NCI-H2107 (cell line): Measurements from ENCODE around the gene RNU4-1.

Experiments
- DNase-seq: peaks from one replicate; lab custom pipeline; 2025; lab: John Stamatoyannopoulos, UW

Gene RNU4-1

DNA sequence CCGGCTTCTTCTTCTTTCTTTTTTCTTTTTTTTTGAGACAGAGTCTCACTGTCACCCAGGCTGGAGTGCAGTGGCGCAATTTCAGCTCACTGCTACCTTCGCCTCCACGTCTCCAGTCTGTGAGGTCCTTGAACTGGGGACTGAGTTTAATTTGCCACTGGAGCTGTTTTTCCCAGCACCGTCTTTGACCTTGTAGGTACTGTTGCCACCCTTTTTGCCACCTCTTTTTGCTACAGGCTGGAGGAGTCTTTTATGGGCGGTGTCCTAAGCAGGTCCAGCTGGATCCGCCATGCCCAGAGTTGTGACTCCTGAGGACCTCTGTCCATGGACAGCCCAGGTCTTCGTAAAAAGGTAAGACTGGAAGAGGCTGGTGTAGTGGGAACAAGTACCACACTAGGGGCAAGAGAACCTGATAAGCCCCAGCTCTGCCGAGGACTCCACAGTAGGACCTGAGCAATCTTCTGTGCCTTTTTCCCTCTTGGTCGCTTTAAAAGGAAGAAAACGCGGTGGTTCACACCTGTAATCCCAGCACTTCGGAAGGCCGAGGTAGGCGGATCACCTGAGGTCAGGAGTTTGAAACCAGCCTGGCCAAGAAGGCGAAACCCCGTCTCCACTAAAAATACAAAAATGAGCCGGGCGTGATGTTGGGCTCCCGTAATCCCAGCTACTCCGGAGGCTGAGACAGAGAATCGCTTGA lies 2.3 kb downstream of the RNU4-1 start:
- DNase-seq = no peak

- DNase-seq = no peak
Measured at GRCh38 chr12:120287491-120287890, 5.5 kb downstream of the RNU4-1 start.

DNA sequence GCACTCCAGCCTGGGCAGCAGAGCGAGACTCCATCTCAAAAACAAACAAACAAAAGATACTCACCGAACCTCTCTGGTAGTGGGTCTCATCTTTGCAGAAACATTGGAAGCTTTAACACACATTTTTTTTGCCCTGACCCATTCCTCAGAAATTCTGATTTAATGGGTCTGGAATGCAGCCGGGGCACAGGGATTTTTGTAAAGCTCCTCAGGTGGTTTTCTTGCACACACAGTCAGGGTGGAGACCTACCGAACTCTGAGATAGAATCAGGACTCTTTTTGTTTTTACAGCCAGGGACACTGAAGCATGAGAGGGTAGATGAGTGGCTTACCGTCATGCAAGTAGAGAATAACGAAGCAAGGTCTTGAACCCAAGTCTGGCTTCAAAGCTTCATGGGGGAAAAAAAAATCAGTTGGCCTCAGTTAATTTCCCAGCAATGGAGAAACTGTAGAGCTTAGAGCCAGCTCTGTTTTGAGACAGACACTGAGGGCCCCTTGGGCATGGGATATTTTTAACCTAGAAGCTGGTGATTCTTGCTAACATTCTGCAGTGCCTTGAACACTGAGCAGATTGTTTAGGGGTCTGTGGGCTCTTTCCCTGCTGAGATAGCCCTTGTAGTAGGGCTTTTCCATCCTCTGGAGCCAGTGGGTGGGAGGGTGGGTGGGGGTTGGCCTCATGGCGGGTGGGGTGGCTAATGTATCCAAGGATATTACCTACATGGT lies 6.1 kb downstream of the RNU4-1 start:
- no peak for DNase-seq

GRCh38 chr12:120284381-120284780 lies 8.7 kb downstream of the RNU4-1 start:
- no peak for DNase-seq

DNA sequence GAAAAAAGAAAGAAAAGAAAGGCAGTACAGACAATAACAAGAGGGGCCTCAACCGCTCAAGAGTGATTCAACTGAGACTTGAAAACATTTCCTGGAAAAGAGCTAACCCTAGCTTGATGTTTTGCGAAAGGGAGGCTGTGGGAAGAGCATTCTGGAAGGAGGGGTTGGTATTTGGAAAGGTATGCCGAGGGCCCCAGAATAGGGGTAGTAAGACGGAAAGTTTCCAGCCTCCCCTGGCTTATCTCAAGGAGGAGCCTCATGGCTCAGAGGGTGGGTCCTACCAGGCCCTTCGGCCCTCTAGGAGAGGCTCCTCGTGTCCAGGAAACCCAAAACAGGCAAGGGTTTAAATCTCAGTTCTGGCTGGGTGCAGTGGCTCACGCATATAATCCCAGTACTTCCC lies 9.7 kb downstream of the RNU4-1 start:
- no peak for DNase-seq

DNA sequence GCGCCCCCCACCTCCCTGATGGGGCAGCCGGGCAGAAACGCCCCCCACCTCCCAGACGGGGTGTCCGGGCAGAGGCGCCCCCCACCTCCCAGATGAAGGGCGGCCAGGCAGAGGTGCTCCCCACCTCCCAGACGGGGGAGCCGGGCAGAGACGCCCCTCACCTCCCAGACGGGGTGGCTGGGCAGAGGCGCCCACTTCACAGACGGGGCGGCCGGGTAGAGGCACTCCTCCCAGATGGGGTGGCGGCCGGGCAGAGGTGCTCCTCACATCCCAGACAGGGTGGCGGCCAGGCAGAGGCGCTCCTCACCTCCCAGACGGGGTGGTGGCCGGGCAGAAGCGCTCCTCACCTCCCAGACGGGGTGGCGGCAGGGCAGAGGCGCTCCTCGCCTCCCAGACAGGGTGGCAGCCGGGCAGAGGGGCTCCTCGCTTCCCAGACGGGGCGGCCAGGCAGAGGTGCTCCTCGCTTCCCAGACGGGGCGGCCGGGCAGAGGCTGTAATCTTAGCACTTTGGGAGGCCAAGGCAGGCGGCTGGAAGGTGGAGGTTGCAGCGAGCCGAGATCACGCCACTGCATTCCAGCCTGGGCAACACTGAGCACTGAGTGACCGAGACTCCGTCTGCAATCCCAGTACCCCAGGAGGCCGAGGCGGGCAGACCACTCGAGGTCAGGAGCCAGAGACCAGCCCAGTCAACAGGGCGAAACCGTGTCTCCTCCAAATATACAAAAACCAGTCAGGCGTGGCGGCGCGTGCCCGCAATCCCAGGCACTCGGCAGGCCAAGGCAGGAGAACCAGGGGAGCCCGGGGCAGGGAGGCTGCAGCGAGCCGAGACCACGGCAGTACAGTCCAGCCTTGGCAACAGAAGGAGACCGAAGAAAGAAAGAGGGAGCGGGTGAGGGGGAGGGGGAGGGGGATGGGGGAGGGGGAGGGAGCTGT lies 14.6 kb downstream of the RNU4-1 start:
- no peak for DNase-seq

- DNase-seq = no peak
Measured at GRCh38 chr12:120276734-120277133, 16.3 kb downstream of the RNU4-1 start.

GRCh38 chr12:120267736-120268135 lies 25.3 kb downstream of the RNU4-1 start:
- no peak for DNase-seq

GRCh38 chr12:120266180-120266870 lies 26.7 kb downstream of the RNU4-1 start:
- DNase-seq = no peak

DNA sequence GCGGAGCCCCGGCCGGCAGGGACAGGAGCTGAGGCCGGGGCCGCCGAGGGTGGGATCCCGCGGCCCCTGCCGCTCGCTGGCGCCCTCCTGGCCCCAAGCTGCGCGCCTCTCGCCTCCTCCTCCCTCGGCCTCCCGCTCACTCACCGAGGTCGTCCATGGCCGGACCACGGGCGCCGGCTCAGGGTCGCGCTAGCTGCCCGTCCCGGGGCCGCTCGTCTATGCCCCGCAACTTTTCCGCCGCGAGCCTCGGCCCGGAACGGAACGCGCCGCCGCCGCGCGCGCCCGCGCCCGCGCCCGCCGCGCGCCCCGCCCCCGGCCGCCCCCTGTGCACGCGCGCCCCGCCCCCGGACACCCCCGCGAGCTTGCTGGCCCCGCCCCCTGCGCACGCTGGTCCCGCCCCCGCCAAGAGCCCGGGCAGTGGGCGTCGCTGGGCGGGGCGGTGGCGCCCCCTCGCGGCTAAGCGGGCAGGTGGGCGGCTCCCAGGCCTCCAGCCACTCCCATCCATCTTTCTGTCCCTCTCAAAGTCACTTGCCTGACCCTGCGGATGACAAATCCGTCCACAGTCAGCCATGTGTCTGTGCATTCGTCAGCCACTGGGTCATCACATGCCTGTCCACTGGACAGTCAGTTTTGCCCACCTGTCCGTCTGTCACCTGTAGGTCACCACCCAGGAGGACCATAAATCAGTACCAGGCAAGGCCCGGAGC lies 27.4 kb downstream of the RNU4-1 start, which contains the start of gene PXN:
Gene PXN (minus strand): TSS at position 258 of the 707 bp plus-strand sequence. CDS start 101 bp downstream, at position 157.
- DNase-seq = peak; percentile 49

DNA sequence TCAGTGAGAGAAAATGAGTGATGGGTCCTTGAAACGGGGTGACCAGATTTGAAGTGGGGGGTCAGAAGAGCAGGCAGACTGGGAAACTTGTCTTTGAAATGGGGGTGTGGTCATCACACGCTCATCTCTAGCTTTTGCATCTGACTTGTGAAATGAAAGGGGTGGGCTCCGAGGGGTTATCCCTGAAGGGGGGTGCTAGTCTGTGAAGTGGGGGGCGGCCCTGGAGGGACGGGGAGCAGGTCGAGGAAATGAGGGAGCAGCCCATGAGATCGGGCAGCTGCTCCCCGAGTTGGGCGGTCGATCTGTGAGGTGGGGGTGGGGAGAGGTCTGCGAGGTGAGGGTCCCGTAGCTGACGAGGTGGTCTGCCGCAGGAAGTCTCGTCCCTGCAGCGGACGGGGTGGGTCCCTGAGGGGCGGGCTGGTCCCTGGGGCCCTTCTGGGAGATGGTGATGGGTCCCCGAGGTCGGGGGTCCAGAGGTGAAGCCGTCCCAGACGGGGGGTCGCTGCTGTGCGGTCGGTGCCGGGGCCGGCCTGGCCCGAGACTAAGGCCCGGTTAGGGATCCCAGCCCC lies 28.0 kb downstream of the RNU4-1 start:
- DNase-seq = no peak

GRCh38 chr12:120264086-120264903 lies 28.7 kb downstream of the RNU4-1 start:
- no peak for DNase-seq

- no peak for DNase-seq
Measured at GRCh38 chr12:120263748-120264085, 29.3 kb downstream of the RNU4-1 start.

GRCh38 chr12:120262852-120263747 lies 29.9 kb downstream of the RNU4-1 start:
- no peak for DNase-seq

GRCh38 chr12:120261951-120262851 lies 30.8 kb downstream of the RNU4-1 start:
- DNase-seq = no peak

DNA sequence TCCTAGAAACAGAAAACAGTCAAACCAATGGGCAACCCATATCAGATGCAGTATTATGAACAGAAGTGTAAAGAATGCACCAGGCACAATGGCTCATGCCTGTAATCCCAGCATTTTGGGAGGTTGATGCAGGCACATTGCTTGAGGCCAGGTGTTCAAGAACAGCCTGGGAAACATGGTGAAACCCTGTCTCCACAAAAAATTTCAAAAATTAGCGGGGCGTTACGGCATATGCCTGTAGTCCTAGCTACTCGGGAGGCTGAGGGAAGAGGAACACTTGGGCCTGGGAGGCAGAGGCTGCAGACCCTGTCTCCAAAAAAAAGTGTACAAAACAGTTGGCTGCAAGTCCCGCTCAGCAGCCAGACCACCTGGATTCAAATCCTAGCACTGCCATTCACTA lies 32.4 kb downstream of the RNU4-1 start:
- DNase-seq = no peak

- DNase-seq = no peak
Measured at GRCh38 chr12:120259418-120260202, 33.4 kb downstream of the RNU4-1 start.
